ENCODE data around the gene SLC39A10. TPM values are rescaled to one million over a fixed set of nuclear protein-coding genes. Genes with fewer than 3 reads are reported as not detected.

SLC39A10 gene
- total RNA-seq, 4 donors from 2014 or later = 8.0 to 13.6 (median 10.5) TPM

DNA sequence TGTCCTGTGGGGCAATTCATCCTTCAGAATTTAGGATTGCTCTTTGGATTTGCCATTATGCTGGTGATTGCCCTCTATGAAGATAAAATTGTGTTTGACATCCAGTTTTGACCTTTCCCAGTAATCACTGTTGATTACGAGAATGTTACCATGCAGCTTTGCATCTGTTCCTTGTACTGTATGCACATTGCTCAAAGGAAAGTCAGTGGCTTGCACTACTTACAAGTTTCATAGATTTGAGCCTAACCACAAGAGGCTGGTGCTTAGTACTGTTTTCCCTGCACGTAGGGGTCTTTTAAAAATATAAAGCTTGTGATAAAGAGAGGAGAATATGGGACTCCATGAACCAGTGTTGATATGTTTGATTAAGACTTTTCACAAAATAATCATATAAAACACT, 77.9 kb downstream of the SLC39A10 start:
- whole genome bisulfite sequencing, 2 donors = 90 to 93% methylated on average over 2 of the region's 2 CpGs
- DNase-seq (ENCODE audit: low spot score in 2 of 2) = no peak
- TF ChIP-seq POLR2A (IDR thresholded peaks at IDR 0.05) (no peak), CTCF (IDR thresholded peaks at IDR 0.05) (no peak)
- no peak overlapping the region for H3K4me3 ChIP-seq (ENCODE audit: low read depth, poor library complexity, severe bottlenecking)
- intact Hi-C loops (cut with DNase I; ENCODE audit: low total_unique reads) = no loop called here

GRCh38 chr2:195735347-195735746, 78.3 kb downstream of the SLC39A10 start:
- no peak for TF ChIP-seq POLR2A (IDR thresholded peaks at IDR 0.05)
- TF ChIP-seq CTCF (IDR thresholded peaks at IDR 0.05) = no peak
- WGBS, 2 donors = 96 to 98% methylated on average over 1 of the region's 1 CpG
- intact Hi-C loops (cut with DNase I; ENCODE audit: low total_unique reads) = no loop called here
- DNase-seq (ENCODE audit: low spot score in 2 of 2) = no peak
- no peak overlapping the region for H3K4me3 ChIP-seq (ENCODE audit: low read depth, poor library complexity, severe bottlenecking)

DNA sequence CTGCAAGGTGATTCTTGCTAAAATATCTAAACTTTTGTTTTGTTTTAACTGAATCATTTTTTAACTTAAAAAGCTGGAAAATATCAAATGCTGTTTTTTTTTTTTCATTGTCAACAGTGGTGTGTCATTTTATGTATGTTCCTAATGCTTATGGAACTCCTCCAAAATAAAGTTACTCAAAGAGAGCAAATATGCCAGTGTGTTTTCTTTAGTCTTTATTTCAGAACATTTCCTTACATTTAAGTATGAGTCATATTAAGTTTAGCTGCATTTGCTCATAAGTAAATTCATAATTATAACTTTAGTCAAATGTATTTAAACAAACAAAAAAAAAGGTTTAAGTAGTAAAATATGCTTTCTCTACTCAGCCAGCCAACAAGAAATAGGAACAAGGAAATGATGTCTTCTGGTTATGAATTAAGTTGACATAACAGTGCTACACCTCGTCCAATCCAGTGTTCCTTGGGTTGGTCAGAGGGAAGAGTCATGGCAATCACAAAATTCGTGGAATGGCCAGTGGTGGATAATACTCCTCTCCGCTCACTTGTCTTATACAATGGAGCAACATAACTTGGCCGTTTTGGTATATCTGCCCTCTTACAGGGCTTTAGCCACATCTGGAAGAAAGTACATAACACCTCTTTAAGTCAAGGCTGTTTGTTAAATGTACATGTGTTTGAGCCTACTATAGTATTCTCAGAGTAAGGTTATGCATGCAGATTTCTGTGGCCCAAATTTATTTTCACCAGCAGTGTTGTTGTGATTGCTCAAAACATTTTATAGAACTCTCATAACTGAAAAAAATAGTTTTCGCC, 80.7 kb downstream of the SLC39A10 start:
- 88 to 89% methylated on average over 5 of the region's 5 CpGs for WGBS, 2 donors
- TF ChIP-seq CTCF (IDR thresholded peaks at IDR 0.05) (no peak), POLR2A (IDR thresholded peaks at IDR 0.05) (no peak)
- intact Hi-C loops (cut with DNase I; ENCODE audit: low total_unique reads) = no loop called here
- DNase-seq (ENCODE audit: low spot score in 2 of 2) = no peak
- no peak overlapping the region for H3K4me3 ChIP-seq (ENCODE audit: low read depth, poor library complexity, severe bottlenecking)

- H3K4me3 ChIP-seq (ENCODE audit: low read depth, poor library complexity, severe bottlenecking) = no peak overlapping the region
- intact Hi-C loops (cut with DNase I; ENCODE audit: low total_unique reads) = no loop called here
- TF ChIP-seq CTCF (IDR thresholded peaks at IDR 0.05) (no peak), POLR2A (IDR thresholded peaks at IDR 0.05) (no peak)
- WGBS, 2 donors = 80 to 90% methylated on average over 1 of the region's 1 CpG
- DNase-seq (ENCODE audit: low spot score in 2 of 2) = no peak
Measured at GRCh38 chr2:195741191-195741590, 84.2 kb downstream of the SLC39A10 start.

GRCh38 chr2:195756218-195756942, 99.4 kb downstream of the SLC39A10 start:
- DNase-seq (ENCODE audit: low spot score in 2 of 2) = no peak
- TF ChIP-seq POLR2A (IDR thresholded peaks at IDR 0.05) (no peak), CTCF (IDR thresholded peaks at IDR 0.05) (no peak)
- WGBS, 2 donors = 84 to 91% methylated on average over 7 of the region's 7 CpGs
- intact Hi-C loops (cut with DNase I; ENCODE audit: low total_unique reads) = no loop called here
- H3K4me3 ChIP-seq (ENCODE audit: low read depth, poor library complexity, severe bottlenecking) = no peak overlapping the region
